Measurements from ENCODE around the gene CD84. TPM values are rescaled to one million over a fixed set of nuclear protein-coding genes. Genes with fewer than 3 reads are reported as not detected.
"Not testable (repeated sequence)": the region's sequence is repeated elsewhere in the genome, so short reads cannot be mapped to it uniquely, and the experiment has no call there.

CD84 gene
- total RNA-seq, 1 donor from 2014 or later = not detected

DNA sequence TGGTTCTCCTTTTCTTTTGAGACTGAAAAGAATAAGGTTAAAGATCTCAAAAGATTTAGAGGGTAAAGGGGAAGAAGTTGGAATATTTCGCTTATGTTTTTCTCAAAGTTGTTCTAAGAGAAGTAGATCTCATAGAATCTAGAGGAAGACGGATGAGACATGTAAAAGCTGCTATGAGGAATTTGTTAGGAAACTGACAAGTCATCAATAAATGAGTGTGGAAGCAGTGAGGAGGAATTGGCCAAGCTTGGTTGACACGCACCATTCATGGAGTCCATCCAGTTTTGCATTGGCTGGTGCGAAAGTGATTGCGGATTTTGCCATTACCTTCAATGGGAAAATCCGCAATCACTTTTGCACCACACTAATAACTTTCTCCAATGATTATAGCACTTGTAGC is 76.2 kb downstream of the CD84 start:
- Mint-ChIP-seq H3K27me3 (ENCODE audit: insufficient read depth, low read depth) (no peaks in the 10 kb centered on the region), H3K9me3 (peaks cover 26% of the 10 kb centered on the region), H3K4me3 (no peak overlapping the region), H3K4me1 (no peaks in the 10 kb centered on the region), H3K27ac (no peak overlapping the region), H3K36me3 (no peaks in the 10 kb centered on the region)
- DNase-seq (ENCODE audit: low spot score) = no peak
- H3K4me1 ChIP-seq = no peaks in the 10 kb centered on the region
- H3K79me2 ChIP-seq (ENCODE audit: low read depth) = no peaks in the 10 kb centered on the region
- peak overlapping the region; percentile 26 for H2AFZ ChIP-seq (replicated peaks)
- no peaks in the 10 kb centered on the region for H3F3A ChIP-seq (ENCODE audit: low read depth)
- peaks cover 3% of the 10 kb centered on the region for H3K36me3 ChIP-seq
- peaks cover 8% of the 10 kb centered on the region for H3K9me3 ChIP-seq (ENCODE audit: low read depth)
- H3K4me2 ChIP-seq = no peak overlapping the region
- H3K27me3 ChIP-seq = no peaks in the 10 kb centered on the region
- no peak overlapping the region for H3K4me3 ChIP-seq
- no peak overlapping the region for H3K27ac ChIP-seq
- no peak for TF ChIP-seq EZH2 (IDR thresholded peaks at IDR 0.05)
- no peak for TF ChIP-seq EZH2phosphoT487 (IDR thresholded peaks at IDR 0.05)
- TF ChIP-seq, protein P1, sequence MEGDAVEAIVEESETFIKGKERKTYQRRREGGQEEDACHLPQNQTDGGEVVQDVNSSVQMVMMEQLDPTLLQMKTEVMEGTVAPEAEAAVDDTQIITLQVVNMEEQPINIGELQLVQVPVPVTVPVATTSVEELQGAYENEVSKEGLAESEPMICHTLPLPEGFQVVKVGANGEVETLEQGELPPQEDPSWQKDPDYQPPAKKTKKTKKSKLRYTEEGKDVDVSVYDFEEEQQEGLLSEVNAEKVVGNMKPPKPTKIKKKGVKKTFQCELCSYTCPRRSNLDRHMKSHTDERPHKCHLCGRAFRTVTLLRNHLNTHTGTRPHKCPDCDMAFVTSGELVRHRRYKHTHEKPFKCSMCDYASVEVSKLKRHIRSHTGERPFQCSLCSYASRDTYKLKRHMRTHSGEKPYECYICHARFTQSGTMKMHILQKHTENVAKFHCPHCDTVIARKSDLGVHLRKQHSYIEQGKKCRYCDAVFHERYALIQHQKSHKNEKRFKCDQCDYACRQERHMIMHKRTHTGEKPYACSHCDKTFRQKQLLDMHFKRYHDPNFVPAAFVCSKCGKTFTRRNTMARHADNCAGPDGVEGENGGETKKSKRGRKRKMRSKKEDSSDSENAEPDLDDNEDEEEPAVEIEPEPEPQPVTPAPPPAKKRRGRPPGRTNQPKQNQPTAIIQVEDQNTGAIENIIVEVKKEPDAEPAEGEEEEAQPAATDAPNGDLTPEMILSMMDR (IDR thresholded peaks at IDR 0.05) = no peak
- H3K9ac ChIP-seq = no peak overlapping the region
- H4K20me1 ChIP-seq (ENCODE audit: low read depth) = no peaks in the 10 kb centered on the region

DNA sequence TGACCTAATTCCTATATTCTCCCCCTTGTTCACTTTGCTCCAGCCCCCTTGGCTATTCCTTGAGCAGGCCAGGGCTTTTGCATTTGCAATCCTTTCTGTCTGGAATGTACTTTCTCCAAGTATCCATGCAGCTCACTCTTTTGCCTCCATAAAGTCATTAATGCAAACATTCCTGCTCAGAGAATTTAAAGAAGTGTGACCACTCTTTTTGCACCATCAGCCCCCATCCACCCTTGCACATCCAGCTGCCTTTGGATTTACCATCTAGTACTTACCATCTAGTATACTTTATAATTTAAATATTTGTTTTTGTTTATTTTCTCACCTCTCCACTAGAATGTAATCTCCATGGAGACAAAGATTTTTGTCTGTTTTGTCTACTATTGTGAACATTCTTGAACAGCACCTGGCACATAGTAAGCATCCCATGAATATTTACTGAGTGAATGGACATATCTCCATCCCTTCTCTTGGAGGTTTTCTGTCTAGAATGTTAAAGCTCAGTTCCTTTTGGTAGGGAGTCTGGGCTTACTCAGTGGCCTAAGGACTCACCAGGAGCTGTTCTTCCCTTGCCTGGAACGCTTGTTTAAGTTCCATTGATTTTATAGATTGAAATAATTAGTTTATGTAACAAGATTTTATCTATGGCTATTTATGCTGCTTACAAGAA is 78.8 kb downstream of the CD84 start:
- H3K27me3 Mint-ChIP-seq (ENCODE audit: insufficient read depth, low read depth) = no peaks in the 10 kb centered on the region
- peaks cover 15% of the 10 kb centered on the region for H3K9me3 Mint-ChIP-seq
- Histone ChIP-seq H3K36me3 (no peaks in the 10 kb centered on the region), H3F3A (ENCODE audit: low read depth) (no peaks in the 10 kb centered on the region), H3K4me1 (no peaks in the 10 kb centered on the region), H3K27me3 (no peaks in the 10 kb centered on the region), H3K9ac (no peak overlapping the region), H3K79me2 (ENCODE audit: low read depth) (no peaks in the 10 kb centered on the region), H2AFZ (replicated peaks) (no peak overlapping the region), H3K9me3 (ENCODE audit: low read depth) (no peaks in the 10 kb centered on the region), H4K20me1 (ENCODE audit: low read depth) (no peaks in the 10 kb centered on the region), H3K4me3 (no peak overlapping the region), H3K4me2 (no peak overlapping the region), H3K27ac (no peak overlapping the region)
- no peaks in the 10 kb centered on the region for H3K4me1 Mint-ChIP-seq
- H3K27ac Mint-ChIP-seq = peak overlapping the region; percentile 43
- H3K36me3 Mint-ChIP-seq = no peaks in the 10 kb centered on the region
- TF ChIP-seq EZH2phosphoT487 (IDR thresholded peaks at IDR 0.05) = no peak
- TF ChIP-seq, protein P1 (IDR thresholded peaks at IDR 0.05) = no peak
- TF ChIP-seq EZH2 (IDR thresholded peaks at IDR 0.05) = no peak
- DNase-seq (ENCODE audit: low spot score) = no peak
- H3K4me3 Mint-ChIP-seq = no peak overlapping the region

DNA sequence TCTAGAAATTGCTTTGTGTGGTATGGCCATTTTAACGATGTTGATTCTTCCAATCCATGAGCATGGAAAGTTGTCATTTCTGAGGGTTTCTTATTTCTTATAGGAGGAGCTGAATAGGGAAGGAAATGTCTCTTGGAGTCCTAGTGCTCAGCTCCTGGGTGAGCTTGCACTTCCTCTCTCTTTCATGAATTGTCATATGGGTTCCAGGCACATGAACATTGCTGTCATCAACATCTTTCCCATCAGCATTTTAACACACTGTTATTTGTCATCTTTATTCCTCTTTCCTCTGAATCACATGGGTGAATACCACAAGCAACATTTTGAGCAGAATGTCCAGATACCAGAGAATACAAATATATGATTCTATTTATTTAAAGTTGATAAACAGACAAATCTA is 79.7 kb downstream of the CD84 start:
- DNase-seq (ENCODE audit: low spot score) = no peak
- peaks cover 13% of the 10 kb centered on the region for H3K9me3 Mint-ChIP-seq

DNA sequence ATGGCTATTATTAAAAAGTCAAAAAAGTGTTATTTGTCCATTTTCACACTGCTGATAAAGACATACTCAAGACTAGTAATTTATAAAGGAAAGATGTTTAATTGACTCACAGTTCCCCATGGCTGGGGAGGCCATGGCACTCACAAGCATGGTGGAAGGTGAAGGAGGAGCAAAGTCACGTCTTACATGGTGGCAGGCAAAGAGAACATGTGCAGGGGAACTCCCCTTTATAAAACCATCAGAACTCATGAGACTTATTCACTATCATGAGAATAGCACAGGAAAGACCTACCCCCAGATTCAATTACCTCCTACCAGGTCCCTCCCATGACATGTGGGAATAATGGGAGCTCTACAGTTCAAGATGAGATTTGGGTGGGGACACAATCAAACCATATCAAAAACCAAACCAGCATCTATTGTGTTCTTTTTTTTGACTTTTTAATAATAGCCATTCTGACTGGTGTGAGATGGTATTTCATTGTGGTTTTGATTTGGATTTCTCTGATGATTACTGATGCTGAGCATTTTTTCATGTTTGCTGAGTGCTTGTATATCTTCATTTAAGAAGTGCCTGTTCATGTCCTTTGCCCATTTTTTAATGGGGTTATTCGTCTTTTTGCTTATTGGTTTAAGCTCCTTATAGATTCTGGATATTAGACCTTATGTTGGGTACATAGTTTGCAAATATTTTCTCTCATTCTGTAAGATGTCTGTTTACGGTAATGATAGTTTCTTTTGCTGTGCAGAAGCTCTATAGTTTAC is 80.8 kb downstream of the CD84 start:
- not testable (repeated sequence) for H3K9me3 ChIP-seq (ENCODE audit: low read depth); H3F3A ChIP-seq (ENCODE audit: low read depth)

More for the DNA sequence above, 79.7 kb downstream of the CD84 start:
- H3K79me2 ChIP-seq (ENCODE audit: low read depth) = no peaks in the 10 kb centered on the region
- no peak overlapping the region for H3K4me2 ChIP-seq
- no peak overlapping the region for H2AFZ ChIP-seq (replicated peaks)
- H3K4me1 Mint-ChIP-seq = no peaks in the 10 kb centered on the region
- no peaks in the 10 kb centered on the region for H4K20me1 ChIP-seq (ENCODE audit: low read depth)
- H3K9ac ChIP-seq = no peak overlapping the region
- H3K9me3 ChIP-seq (ENCODE audit: low read depth) = no peaks in the 10 kb centered on the region
- H3K36me3 ChIP-seq = no peaks in the 10 kb centered on the region
- no peak overlapping the region for H3K4me3 Mint-ChIP-seq
- H3K4me3 ChIP-seq = no peak overlapping the region
- H3K27ac ChIP-seq = no peak overlapping the region
- no peaks in the 10 kb centered on the region for H3K4me1 ChIP-seq
- TF ChIP-seq, protein P1 (IDR thresholded peaks at IDR 0.05) = no peak
- TF ChIP-seq EZH2phosphoT487 (IDR thresholded peaks at IDR 0.05) (no peak), EZH2 (IDR thresholded peaks at IDR 0.05) (no peak)
- no peaks in the 10 kb centered on the region for H3F3A ChIP-seq (ENCODE audit: low read depth)
- H3K36me3 Mint-ChIP-seq = no peaks in the 10 kb centered on the region
- H3K27me3 ChIP-seq = no peaks in the 10 kb centered on the region
- no peak overlapping the region for H3K27ac Mint-ChIP-seq
- no peaks in the 10 kb centered on the region for H3K27me3 Mint-ChIP-seq (ENCODE audit: insufficient read depth, low read depth)

More for the DNA sequence above, 80.8 kb downstream of the CD84 start:
- H3K36me3 ChIP-seq; H3K4me1 ChIP-seq; H3K79me2 ChIP-seq (ENCODE audit: low read depth); H3K9ac ChIP-seq; H3K36me3 Mint-ChIP-seq; H3K27me3 ChIP-seq; H3K4me2 ChIP-seq; H4K20me1 ChIP-seq (ENCODE audit: low read depth); H3K4me3 Mint-ChIP-seq; DNase-seq (ENCODE audit: low spot score); H3K4me1 Mint-ChIP-seq; H3K27me3 Mint-ChIP-seq (ENCODE audit: insufficient read depth, low read depth); H3K27ac Mint-ChIP-seq; H3K4me3 ChIP-seq; H3K27ac ChIP-seq; H2AFZ ChIP-seq (replicated peaks): not testable (repeated sequence)
- peaks cover 13% of the 10 kb centered on the region for H3K9me3 Mint-ChIP-seq

Measured in neural progenitor cell (in vitro differentiated cells).